ENCODE results near the gene CDH8. TPM values are rescaled to one million over a fixed set of nuclear protein-coding genes. Genes with fewer than 3 reads are reported as not detected.
"Not testable (repeated sequence)": the region's sequence is repeated elsewhere in the genome, so short reads cannot be mapped to it uniquely, and the experiment has no call there.

CDH8 gene
- total RNA-seq, 4 donors from 2014 or later, result 0.13 to 0.57 (median 0.24) TPM

GRCh38 chr16:61730997-61731396, 305.2 kb downstream of the CDH8 start:
- DNase-seq (ENCODE audit: low spot score in 2 of 2), result no peak
- intact Hi-C loops (cut with DNase I; ENCODE audit: low total_unique reads), result no loop called here
- WGBS, 2 donors, result 76 to 77% methylated on average over 1 of the region's 1 CpG
- no peak for TF ChIP-seq POLR2A (IDR thresholded peaks at IDR 0.05)
- H3K4me3 ChIP-seq (ENCODE audit: low read depth, poor library complexity, severe bottlenecking), result no peak overlapping the region

- no peak for DNase-seq (ENCODE audit: low spot score in 2 of 2)
- 49 to 59% methylated on average over 3 of the region's 3 CpGs for WGBS, 2 donors
- H3K4me3 ChIP-seq (ENCODE audit: low read depth, poor library complexity, severe bottlenecking), result no peak overlapping the region
- TF ChIP-seq POLR2A (IDR thresholded peaks at IDR 0.05) (no peak), CTCF (IDR thresholded peaks at IDR 0.05) (no peak)
- intact Hi-C loops (cut with DNase I; ENCODE audit: low total_unique reads), result no loop called here
Measured at GRCh38 chr16:61726701-61727100, 309.5 kb downstream of the CDH8 start.

- no peak overlapping the region for H3K4me3 ChIP-seq (ENCODE audit: low read depth, poor library complexity, severe bottlenecking)
- no peak for DNase-seq (ENCODE audit: low spot score in 2 of 2)
- intact Hi-C loops (cut with DNase I; ENCODE audit: low total_unique reads), result no loop called here
- TF ChIP-seq POLR2A (IDR thresholded peaks at IDR 0.05) (no peak), CTCF (IDR thresholded peaks at IDR 0.05) (no peak)
Measured at GRCh38 chr16:61726125-61726524, 310.1 kb downstream of the CDH8 start.

- DNase-seq (ENCODE audit: low spot score in 2 of 2), result no peak
- intact Hi-C loops (cut with DNase I; ENCODE audit: low total_unique reads), result no loop called here
- TF ChIP-seq POLR2A (IDR thresholded peaks at IDR 0.05), result no peak
- no peak for TF ChIP-seq CTCF (IDR thresholded peaks at IDR 0.05)
- H3K4me3 ChIP-seq (ENCODE audit: low read depth, poor library complexity, severe bottlenecking), result no peak overlapping the region
- 75 to 79% methylated on average over 3 of the region's 3 CpGs for WGBS, 2 donors
Measured at GRCh38 chr16:61721544-61721943, 314.7 kb downstream of the CDH8 start.

- TF ChIP-seq CTCF (IDR thresholded peaks at IDR 0.05), result no peak
- no peak for TF ChIP-seq POLR2A (IDR thresholded peaks at IDR 0.05)
- intact Hi-C loops (cut with DNase I; ENCODE audit: low total_unique reads), result no loop called here
- no peak overlapping the region for H3K4me3 ChIP-seq (ENCODE audit: low read depth, poor library complexity, severe bottlenecking)
- DNase-seq (ENCODE audit: low spot score in 2 of 2), result no peak
Measured at GRCh38 chr16:61715393-61715792, 320.8 kb downstream of the CDH8 start.

- 84 to 87% methylated on average over 5 of the region's 5 CpGs for WGBS, 2 donors
- TF ChIP-seq CTCF (IDR thresholded peaks at IDR 0.05) (no peak), POLR2A (IDR thresholded peaks at IDR 0.05) (no peak)
- intact Hi-C loops (cut with DNase I; ENCODE audit: low total_unique reads), result no loop called here
- no peak for DNase-seq (ENCODE audit: low spot score in 2 of 2)
- H3K4me3 ChIP-seq (ENCODE audit: low read depth, poor library complexity, severe bottlenecking), result no peak overlapping the region
Measured at GRCh38 chr16:61713787-61714186, 322.5 kb downstream of the CDH8 start.

- H3K4me3 ChIP-seq (ENCODE audit: low read depth, poor library complexity, severe bottlenecking); intact Hi-C loops (cut with DNase I; ENCODE audit: low total_unique reads); DNase-seq (ENCODE audit: low spot score in 2 of 2): not testable (repeated sequence)
- WGBS, 2 donors, result 94 to 95% methylated on average over 4 of the region's 4 CpGs
Measured at GRCh38 chr16:61699640-61700039, 336.6 kb downstream of the CDH8 start.
